ENCODE data around the gene CCDC88B.

Gene CCDC88B

DNA sequence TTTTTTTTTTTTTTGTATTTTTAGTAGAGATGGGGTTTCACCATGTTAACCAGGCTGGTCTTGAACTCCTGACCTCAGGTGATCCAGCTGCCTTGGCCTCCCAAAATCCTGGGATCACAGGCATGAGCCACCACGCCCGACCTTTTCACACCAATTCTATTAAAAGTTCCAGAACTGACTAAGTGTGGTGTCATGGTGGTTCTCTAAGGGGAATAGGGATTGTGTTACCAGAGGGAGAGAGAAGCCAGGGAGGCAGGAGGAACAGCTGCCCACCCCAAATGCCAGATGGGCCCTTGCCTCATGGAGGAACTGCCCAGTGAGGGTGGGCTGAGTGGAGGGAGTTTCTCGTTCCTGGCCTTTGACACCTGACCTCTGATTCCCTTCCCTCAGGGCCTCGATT, 24.9 kb downstream of the CCDC88B start:
- Mint-ChIP-seq H3K36me3 (ENCODE audit: low read depth) (peaks cover 36% of the 10 kb centered on the region), H3K4me1 (ENCODE audit: low read depth) (peaks cover 15% of the 10 kb centered on the region), H3K27me3 (ENCODE audit: low read depth) (no peaks in the 10 kb centered on the region), H3K9me3 (no peaks in the 10 kb centered on the region), H3K4me3 (no peak overlapping the region), H3K27ac (no peak overlapping the region)

- Mint-ChIP-seq H3K9me3 (no peaks in the 10 kb centered on the region), H3K36me3 (ENCODE audit: low read depth) (peaks cover 30% of the 10 kb centered on the region), H3K4me3 (no peak overlapping the region), H3K4me1 (ENCODE audit: low read depth) (peaks cover 7% of the 10 kb centered on the region), H3K27me3 (ENCODE audit: low read depth) (no peaks in the 10 kb centered on the region), H3K27ac (no peak overlapping the region)
Observed at GRCh38 chr11:64366751-64367150, 26.7 kb downstream of the CCDC88B start.

- H3K4me1 Mint-ChIP-seq (ENCODE audit: low read depth) = peaks cover 3% of the 10 kb centered on the region
- peaks cover 22% of the 10 kb centered on the region for H3K36me3 Mint-ChIP-seq (ENCODE audit: low read depth)
- H3K27me3 Mint-ChIP-seq (ENCODE audit: low read depth) = no peaks in the 10 kb centered on the region
- no peak overlapping the region for H3K4me3 Mint-ChIP-seq
- H3K9me3 Mint-ChIP-seq = no peaks in the 10 kb centered on the region
- H3K27ac Mint-ChIP-seq = no peak overlapping the region
Observed at GRCh38 chr11:64367931-64368672, 28.1 kb downstream of the CCDC88B start.

- Mint-ChIP-seq H3K27me3 (ENCODE audit: low read depth) (no peaks in the 10 kb centered on the region), H3K36me3 (ENCODE audit: low read depth) (peaks cover 21% of the 10 kb centered on the region), H3K27ac (no peak overlapping the region), H3K9me3 (no peaks in the 10 kb centered on the region), H3K4me1 (ENCODE audit: low read depth) (peaks cover 3% of the 10 kb centered on the region), H3K4me3 (no peak overlapping the region)
Observed at GRCh38 chr11:64368673-64369074, 28.7 kb downstream of the CCDC88B start.

GRCh38 chr11:64369440-64370421, 29.7 kb downstream of the CCDC88B start:
- H3K4me3 Mint-ChIP-seq = no peak overlapping the region
- no peaks in the 10 kb centered on the region for H3K27me3 Mint-ChIP-seq (ENCODE audit: low read depth)
- no peak overlapping the region for H3K27ac Mint-ChIP-seq
- H3K4me1 Mint-ChIP-seq (ENCODE audit: low read depth) = no peaks in the 10 kb centered on the region
- H3K36me3 Mint-ChIP-seq (ENCODE audit: low read depth) = peaks cover 15% of the 10 kb centered on the region
- no peaks in the 10 kb centered on the region for H3K9me3 Mint-ChIP-seq

DNA sequence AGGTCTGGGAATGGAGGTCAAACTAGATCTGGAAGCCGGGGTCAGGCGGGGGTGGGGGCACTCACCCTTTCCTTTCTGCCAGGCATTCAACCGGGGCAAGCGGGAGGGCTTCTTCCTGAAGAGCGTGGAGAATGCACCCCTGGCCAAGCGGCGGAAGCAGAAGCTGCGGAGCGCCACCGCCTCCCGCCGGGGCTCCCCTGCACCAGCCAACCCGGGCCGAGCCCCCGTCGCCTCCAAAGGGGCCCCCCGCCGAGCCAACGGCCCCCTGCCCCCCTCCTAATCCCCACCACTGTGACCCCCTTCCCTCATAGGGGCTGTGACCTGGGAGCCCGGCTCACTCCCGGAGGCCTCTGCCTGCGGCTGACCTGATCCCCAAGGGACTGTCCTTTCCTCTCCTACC, 31.2 kb downstream of the CCDC88B start:
- Mint-ChIP-seq H3K27me3 (ENCODE audit: low read depth) (no peaks in the 10 kb centered on the region), H3K4me3 (no peak overlapping the region), H3K9me3 (no peaks in the 10 kb centered on the region), H3K36me3 (ENCODE audit: low read depth) (peaks cover 12% of the 10 kb centered on the region), H3K27ac (no peak overlapping the region), H3K4me1 (ENCODE audit: low read depth) (no peaks in the 10 kb centered on the region)

GRCh38 chr11:64372021-64372420, 32.0 kb downstream of the CCDC88B start:
- no peaks in the 10 kb centered on the region for H3K27me3 Mint-ChIP-seq (ENCODE audit: low read depth)
- no peak overlapping the region for H3K27ac Mint-ChIP-seq
- H3K4me1 Mint-ChIP-seq (ENCODE audit: low read depth) = no peaks in the 10 kb centered on the region
- H3K9me3 Mint-ChIP-seq = no peaks in the 10 kb centered on the region
- H3K4me3 Mint-ChIP-seq = no peak overlapping the region
- peaks cover 5% of the 10 kb centered on the region for H3K36me3 Mint-ChIP-seq (ENCODE audit: low read depth)

- no peak overlapping the region for H3K4me3 Mint-ChIP-seq
Observed at GRCh38 chr11:64372802-64373597, 33.0 kb downstream of the CCDC88B start.

DNA sequence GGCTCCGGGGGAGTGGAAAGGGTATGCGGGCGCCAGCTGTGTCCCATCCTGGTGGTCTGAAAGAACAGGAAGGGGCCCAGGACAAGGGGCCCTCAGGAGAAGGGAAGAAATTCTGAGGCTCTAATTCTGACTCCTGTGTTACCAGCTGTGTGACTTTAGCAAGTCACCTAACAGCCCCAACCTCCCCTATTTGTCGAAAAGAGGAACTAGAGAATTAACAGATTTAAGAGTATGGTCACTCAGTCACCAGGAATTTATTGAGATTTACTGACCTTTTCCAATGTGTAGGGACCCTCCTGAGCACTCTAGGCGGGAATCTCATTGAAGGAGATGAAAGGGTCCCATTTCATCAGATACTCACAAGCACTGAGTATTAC, 33.6 kb downstream of the CCDC88B start:
- no peak overlapping the region for H3K27ac Mint-ChIP-seq
- no peaks in the 10 kb centered on the region for H3K4me1 Mint-ChIP-seq (ENCODE audit: low read depth)
- no peaks in the 10 kb centered on the region for H3K27me3 Mint-ChIP-seq (ENCODE audit: low read depth)
- peaks cover 5% of the 10 kb centered on the region for H3K36me3 Mint-ChIP-seq (ENCODE audit: low read depth)
- no peak overlapping the region for H3K4me3 Mint-ChIP-seq
- H3K9me3 Mint-ChIP-seq = no peaks in the 10 kb centered on the region

More at GRCh38 chr11:64372802-64373597, 33.0 kb downstream of the CCDC88B start:
- Mint-ChIP-seq H3K9me3 (no peaks in the 10 kb centered on the region), H3K27me3 (ENCODE audit: low read depth) (no peaks in the 10 kb centered on the region), H3K27ac (no peak overlapping the region), H3K36me3 (ENCODE audit: low read depth) (peaks cover 5% of the 10 kb centered on the region), H3K4me1 (ENCODE audit: low read depth) (no peaks in the 10 kb centered on the region)

DNA sequence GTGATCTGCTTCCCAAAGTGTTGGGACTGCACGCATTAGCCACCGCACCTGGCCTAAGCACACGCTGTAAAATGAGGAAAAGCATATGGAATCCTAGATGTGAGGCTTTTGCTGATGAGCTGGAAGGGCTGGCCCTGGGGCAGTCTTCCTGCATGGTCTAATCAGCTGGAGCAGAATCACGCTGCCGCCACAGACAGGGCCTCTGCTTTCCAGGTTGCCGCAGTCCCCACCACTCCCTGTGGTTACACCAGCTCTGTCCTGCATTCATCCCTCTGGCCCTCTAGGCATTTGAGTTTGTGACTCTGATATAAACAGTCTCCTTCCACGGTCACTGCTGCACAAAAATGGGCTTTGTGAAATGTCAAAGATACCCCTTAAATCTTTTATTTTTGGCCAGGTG, 36.1 kb downstream of the CCDC88B start:
- H3K36me3 Mint-ChIP-seq (ENCODE audit: low read depth) = no peaks in the 10 kb centered on the region
- H3K9me3 Mint-ChIP-seq = no peaks in the 10 kb centered on the region

GRCh38 chr11:64378335-64378880, 38.4 kb downstream of the CCDC88B start:
- Mint-ChIP-seq H3K4me1 (ENCODE audit: low read depth) (no peaks in the 10 kb centered on the region), H3K27ac (no peak overlapping the region), H3K27me3 (ENCODE audit: low read depth) (no peaks in the 10 kb centered on the region), H3K9me3 (no peaks in the 10 kb centered on the region), H3K36me3 (ENCODE audit: low read depth) (no peaks in the 10 kb centered on the region), H3K4me3 (no peak overlapping the region)

More for the DNA sequence above, 36.1 kb downstream of the CCDC88B start:
- H3K27me3 Mint-ChIP-seq (ENCODE audit: low read depth) = no peaks in the 10 kb centered on the region
- no peaks in the 10 kb centered on the region for H3K4me1 Mint-ChIP-seq (ENCODE audit: low read depth)
- no peak overlapping the region for H3K4me3 Mint-ChIP-seq
- H3K27ac Mint-ChIP-seq = no peak overlapping the region

- Mint-ChIP-seq H3K4me1 (ENCODE audit: low read depth) (no peaks in the 10 kb centered on the region), H3K4me3 (no peak overlapping the region), H3K27ac (no peak overlapping the region), H3K9me3 (no peaks in the 10 kb centered on the region), H3K27me3 (ENCODE audit: low read depth) (no peaks in the 10 kb centered on the region), H3K36me3 (ENCODE audit: low read depth) (no peaks in the 10 kb centered on the region)
Observed at GRCh38 chr11:64379160-64379559, 39.2 kb downstream of the CCDC88B start.

DNA sequence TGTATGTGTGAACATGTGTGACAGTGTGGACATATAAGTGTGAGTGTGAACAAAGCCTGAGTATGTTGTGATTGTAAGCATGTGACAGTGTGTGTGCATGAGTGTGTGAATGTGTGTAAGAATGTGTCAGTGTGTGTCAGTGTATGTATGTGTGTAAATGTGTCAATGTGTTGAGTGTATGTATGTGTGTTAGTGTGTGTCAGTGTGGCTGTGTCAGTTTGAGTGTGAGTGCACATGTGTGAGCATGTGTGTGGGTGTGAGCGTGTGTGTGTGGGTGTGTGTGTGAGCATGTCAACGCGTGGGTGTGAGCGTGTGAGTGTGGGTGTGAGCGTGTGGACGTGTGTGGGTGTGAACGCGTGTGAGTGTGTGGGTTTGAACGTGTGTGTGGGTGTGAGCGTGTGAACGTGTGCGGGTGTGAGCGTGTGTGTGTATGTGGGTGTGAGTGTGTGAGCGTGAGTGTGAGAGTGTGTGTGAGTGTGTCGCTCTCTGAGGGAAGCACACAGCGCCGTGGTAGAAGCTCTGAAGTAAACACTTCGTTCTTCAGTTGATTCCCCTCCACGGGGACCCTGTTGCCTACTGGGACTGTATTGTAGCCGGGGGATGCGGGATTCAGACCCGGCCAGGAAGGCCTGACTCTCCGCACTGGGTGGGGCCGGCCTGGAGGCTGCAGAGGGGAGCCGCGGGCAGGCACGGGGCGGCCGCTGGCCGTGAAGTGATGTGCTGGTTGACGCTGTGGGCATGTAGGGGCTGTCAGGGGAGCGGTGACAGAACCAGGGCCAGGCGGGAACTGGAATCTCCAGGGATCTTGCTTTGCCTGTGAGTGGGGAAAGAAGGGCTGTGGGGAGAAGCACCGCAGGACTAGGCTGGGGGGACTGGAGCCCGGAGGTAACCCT, 40.1 kb downstream of the CCDC88B start:
- no peaks in the 10 kb centered on the region for H3K36me3 Mint-ChIP-seq (ENCODE audit: low read depth)
- no peaks in the 10 kb centered on the region for H3K9me3 Mint-ChIP-seq
- H3K27ac Mint-ChIP-seq = no peak overlapping the region
- no peak overlapping the region for H3K4me3 Mint-ChIP-seq
- peaks cover under 1% of the 10 kb centered on the region for H3K27me3 Mint-ChIP-seq (ENCODE audit: low read depth)
- no peaks in the 10 kb centered on the region for H3K4me1 Mint-ChIP-seq (ENCODE audit: low read depth)

Data from T-helper 1 cell treated with Interleukin-12 subunit alpha and Interleukin-12 subunit beta and Interleukin-4 antibody, amounts not matched to agents 30 μg/mL and 1 μg/mL, for 36 hours (primary cell).